Fibroblast of the aortic adventitia (primary cell): ENCODE results near the gene CTXN3. TPM values are rescaled to one million over a fixed set of nuclear protein-coding genes. Genes with fewer than 3 reads are reported as not detected.

Experiments
- DNase-seq: peaks from one replicate; pipeline ENCODE4 v3.0.0-alpha.2; 2010; ENCODE audit warnings: low read depth
- H3K4me3 ChIP-seq: 2 replicates; pipeline ENCODE4 v1.5.1; 2011; ENCODE audit warnings: low read depth, mild to moderate bottlenecking, control low read depth, low read length, moderate library complexity
- CTCF ChIP-seq: IDR thresholded peaks from 2 replicates; pipeline ENCODE4 v1.5.1; 2011; ENCODE audit warnings: mild to moderate bottlenecking, low read length, control low read depth, inconsistent platforms; ENCODE audit not compliant: insufficient read depth
- total RNA-seq: library from RNA; depleted of rRNA; stranded (reverse); fragments of >200 nt; gene quantifications from 2 replicates; pipeline ENCODE4 v1.2.3, GENCODE V29; 2012; ENCODE audit warnings: low replicate concordance

The CTXN3 gene
- total RNA-seq = not detected in 2 replicates

- TF ChIP-seq CTCF = no peak
- DNase-seq = no peak
- H3K4me3 ChIP-seq = no peak within 1 kb of the TSS
Observed at GRCh38 chr5:127649018-127649439, at the start of gene CTXN3. Gene CTXN3 (plus strand): TSS chr5:127649082. CDS start chr5:127657522, 8,440 bp downstream.

GRCh38 chr5:127599320-127599719 lies 49.6 kb upstream of the CTXN3 start:
- DNase-seq = no peak
- no peak for TF ChIP-seq CTCF
- no peak overlapping the region for H3K4me3 ChIP-seq

- no peak overlapping the region for H3K4me3 ChIP-seq
- no peak for TF ChIP-seq CTCF
- DNase-seq = no peak
Observed at GRCh38 chr5:127599847-127600246, 49.0 kb upstream of the CTXN3 start.

GRCh38 chr5:127601111-127601510 lies 47.8 kb upstream of the CTXN3 start:
- no peak for DNase-seq
- H3K4me3 ChIP-seq = no peak overlapping the region
- no peak for TF ChIP-seq CTCF

GRCh38 chr5:127601601-127602000 lies 47.3 kb upstream of the CTXN3 start:
- TF ChIP-seq CTCF = no peak
- H3K4me3 ChIP-seq = no peak overlapping the region
- no peak for DNase-seq

GRCh38 chr5:127602481-127602880 lies 46.4 kb upstream of the CTXN3 start:
- no peak overlapping the region for H3K4me3 ChIP-seq
- TF ChIP-seq CTCF = no peak
- no peak for DNase-seq

GRCh38 chr5:127602896-127603844 lies 45.7 kb upstream of the CTXN3 start:
- TF ChIP-seq CTCF = no peak
- no peak for DNase-seq
- no peak overlapping the region for H3K4me3 ChIP-seq
